HUDEP-2 (cell line): ENCODE measurements around the gene MICALL2.

Experiments
- DNase-seq, 76 experiments: peaks; one replicate each; lab custom pipeline; 2025; ENCODE audit not compliant: unreplicated experiment in 76 of 76; lab: John Stamatoyannopoulos, UW

MICALL2 gene

DNA sequence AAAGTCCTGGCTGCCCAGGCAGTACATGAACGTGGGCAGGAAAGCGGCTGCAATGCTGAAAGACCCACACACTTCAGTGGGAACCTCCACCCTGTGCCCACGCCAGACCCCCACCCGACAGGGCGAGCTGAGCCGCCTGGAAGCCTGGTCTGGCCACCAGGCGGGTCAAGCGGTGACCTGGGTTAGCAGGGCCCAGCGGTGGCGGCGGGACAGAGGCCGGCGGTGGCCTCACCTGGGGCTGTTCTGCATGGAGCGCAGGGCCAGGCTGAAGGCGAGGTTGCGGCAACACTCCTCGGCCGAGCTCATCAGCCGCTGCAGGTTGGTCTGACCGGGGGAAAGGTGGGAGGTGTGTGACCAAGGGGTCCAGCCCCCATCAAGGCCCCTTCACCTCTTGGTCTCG is 11.6 kb upstream of the MICALL2 start:
- DNase-seq, result no peak

DNA sequence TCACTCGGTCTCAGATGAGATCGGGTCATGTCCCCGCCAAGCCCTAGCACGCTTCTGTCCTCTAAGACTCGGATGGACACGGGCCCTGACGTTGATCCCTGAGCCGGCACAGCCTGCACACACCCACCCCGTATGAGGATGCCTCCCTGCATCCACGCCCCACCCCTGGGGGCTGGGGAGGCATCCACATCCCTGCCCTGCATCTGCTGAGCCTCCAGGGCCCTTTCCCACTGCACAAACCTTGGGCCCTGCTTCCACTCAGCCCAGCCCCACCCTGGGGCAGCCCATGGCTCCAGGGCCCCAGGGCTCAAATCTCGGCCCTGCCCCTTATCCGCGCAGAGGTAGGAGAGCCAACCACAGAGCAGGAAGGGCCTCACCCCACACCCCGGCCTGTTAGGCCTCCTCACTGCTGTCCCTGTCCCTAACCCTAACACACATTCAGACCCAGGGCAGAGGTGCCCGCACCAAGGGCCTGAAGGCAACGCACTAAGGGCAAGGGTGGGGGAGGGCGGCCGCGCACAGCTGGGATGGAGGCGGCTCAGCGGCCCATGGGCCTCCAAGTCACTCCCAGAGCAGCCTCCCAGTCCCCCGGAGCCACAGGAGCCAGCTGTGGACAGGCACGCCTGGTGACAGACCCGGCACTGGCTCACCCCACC is 9.5 kb upstream of the MICALL2 start:
- no peak for DNase-seq

DNA sequence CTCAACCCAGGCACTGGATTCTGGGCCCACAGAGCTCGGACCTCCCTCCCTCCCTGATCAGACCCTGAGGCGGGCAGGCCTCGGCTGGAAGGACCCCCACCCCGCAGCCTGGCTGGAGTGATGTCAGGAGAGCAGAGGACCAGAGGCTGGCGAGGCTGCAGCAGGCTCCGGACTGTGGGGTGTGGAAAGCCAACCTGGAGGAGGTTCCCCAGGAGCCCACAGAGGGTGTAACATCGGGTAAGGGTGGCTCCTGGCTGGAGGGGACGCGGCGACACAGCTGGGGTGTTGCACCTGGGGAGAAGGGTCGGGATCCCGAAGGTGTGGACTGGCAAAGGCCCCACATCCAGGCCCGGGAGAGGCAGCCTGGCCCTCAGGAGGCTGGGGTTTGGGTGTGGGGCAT is 8.9 kb upstream of the MICALL2 start:
- DNase-seq, result no peak

DNA sequence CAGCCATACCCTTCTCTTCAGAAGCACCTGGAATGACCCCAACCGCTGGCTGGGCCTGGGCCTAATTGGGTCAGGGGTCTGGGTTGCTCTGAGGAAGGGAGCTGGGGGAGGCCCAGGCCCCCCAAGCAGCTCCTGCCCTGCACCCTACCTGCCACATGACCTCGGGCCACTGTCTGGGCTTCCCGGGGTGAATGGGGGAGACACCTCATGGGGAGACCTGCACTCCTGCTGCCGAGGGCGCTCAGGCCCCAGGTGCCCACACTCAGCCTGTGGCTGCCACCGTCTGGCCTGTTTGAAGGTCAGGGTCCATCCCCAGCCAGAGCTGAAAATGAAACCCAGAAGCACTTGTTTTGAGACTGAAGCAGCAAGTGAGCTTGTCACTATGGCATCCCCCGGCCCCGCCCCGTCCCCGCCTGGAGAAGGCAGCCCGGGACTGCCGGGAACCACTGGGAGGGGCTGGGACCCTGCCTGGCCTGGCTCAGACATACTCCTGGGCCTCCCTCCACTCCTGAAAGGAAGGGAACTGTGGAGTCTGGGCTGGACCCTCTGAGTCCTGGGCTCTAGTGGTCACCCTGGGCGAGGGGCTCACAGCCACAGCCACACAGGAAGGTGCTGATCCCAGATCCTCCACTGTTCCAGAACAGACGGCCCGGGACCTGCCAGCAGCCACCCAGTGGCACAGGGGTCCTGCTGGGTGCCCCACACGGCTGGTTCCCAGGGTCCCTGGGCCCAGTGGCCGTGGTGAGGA is 7.4 kb upstream of the MICALL2 start:
- peak in 15 of 76 experiments; percentile 14 to 42 (median 26) for DNase-seq

DNA sequence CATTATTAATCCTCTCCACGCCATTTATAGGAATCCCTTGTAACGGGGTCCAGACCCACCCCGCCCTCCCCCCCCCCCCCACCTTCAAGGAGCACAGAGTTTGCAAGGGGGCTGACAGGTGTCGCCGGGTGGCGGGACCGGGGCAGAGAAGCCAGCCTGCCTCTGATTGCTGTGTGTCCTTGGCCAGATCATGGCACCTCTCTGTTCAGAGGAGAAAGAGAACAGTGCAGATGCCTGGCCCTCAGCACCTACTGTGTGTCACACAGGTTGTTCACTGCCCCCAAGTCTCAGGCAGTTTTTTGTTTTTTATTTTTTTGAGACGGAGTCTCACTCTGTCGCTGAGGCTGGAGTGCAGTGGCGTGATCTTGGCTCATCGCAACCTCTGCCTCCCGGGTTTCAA is 5.4 kb upstream of the MICALL2 start:
- DNase-seq, result no peak

DNA sequence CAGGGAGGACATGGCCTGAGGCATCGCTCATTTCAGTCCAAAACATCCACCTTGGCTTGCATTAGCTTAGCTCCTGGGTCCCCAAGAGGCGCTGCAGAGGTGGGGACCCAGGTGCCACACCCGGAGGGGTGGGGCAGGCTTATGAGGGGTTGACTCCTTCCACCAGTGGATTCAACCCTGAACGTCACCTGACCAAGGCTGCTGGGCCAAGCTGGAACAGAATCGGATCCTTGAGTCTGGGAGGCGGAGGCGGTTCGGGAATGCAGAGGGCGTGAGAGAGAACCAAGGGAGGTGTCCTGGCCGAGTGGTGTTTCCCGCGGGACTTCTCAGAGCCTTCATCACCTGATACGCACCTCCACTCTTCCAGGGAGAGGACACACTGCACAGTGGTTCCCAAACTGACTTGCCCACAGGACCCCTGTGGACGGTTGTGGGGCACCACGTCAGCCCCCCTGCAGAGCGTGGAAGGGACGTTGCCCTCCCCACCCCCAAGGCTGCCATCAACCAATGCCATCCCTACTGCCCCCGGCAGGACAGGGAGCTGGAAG is 4.5 kb upstream of the MICALL2 start:
- DNase-seq, result peak in 1 of 76 experiments; percentile 30

DNA sequence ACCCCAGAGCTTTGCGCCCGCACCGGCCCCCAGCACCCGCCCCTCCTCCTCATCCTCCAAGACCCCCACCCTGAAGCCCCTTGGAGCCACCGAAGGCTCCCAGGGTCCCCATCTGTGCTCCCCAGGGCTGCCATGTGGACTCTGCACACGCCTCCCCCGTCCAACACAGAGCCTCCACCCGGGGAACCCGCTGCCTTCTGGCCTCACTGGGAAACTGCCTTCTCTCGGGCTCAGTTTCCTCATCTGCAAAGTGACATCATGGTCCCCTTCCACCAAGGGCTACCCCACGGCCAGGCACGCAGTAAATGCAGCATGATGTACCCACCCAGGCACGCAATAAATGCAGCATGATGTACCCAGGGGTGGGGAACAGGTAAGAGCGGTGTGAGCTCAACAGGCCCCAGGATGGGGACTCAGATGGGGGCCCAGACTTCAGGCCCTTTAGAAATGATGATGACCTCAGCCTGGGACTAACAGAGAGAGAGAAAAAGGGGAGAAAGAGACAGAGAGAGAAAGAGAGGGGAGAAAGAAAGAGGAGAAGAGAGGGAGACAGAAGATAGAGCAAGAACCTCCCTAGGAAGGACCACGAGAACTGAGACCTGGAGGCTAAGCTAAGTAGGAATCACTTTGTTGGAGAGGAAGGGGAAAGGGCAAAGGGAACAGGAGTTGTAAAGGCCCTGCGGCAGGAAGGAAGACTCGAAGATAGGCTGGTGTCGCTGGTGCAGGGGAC is 2.5 kb upstream of the MICALL2 start:
- peak in 27 of 76 experiments; percentile 32 to 94 (median 49) for DNase-seq

DNA sequence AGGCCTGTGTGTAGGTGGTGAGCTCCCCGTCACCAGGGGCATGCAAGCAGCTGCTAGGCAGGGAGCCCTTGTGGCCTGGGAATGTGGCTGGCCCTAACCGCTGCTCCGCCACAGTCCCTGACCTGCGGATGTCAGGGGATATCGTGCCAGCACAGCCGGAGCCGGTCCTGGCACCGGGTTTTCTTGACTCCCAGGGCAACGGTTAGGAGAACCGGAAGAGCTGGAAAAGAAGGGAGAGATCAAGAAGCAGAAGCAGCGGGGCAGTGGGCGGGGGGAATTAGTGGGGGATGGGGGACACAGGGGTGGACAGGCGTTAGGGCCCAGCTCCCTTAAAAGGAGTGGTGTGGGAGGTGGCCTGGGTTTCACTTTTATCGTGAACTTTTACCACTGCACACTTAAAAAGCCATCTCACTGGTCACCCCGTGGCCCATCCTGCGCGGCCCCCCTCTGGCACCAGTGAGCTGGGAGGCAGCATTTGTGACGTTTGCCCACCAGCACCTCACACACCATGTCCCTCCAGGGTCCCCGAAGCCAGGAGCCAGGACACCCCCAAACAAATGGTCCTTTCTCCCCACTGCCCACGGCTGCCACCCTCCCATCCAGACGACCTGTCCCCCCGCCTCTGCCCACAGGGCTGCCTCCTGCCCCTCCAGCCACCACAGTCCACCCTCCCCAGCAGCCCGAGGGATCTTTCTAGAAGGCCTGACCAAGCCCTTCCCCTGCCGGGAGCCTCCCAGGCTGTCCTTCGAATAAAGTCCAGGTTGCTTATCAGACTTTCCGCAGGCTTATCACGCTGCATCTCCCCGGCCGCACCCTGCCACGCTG is 1.8 kb upstream of the MICALL2 start:
- peak in 73 of 76 experiments; percentile 20 to 94 (median 67) for DNase-seq

DNA sequence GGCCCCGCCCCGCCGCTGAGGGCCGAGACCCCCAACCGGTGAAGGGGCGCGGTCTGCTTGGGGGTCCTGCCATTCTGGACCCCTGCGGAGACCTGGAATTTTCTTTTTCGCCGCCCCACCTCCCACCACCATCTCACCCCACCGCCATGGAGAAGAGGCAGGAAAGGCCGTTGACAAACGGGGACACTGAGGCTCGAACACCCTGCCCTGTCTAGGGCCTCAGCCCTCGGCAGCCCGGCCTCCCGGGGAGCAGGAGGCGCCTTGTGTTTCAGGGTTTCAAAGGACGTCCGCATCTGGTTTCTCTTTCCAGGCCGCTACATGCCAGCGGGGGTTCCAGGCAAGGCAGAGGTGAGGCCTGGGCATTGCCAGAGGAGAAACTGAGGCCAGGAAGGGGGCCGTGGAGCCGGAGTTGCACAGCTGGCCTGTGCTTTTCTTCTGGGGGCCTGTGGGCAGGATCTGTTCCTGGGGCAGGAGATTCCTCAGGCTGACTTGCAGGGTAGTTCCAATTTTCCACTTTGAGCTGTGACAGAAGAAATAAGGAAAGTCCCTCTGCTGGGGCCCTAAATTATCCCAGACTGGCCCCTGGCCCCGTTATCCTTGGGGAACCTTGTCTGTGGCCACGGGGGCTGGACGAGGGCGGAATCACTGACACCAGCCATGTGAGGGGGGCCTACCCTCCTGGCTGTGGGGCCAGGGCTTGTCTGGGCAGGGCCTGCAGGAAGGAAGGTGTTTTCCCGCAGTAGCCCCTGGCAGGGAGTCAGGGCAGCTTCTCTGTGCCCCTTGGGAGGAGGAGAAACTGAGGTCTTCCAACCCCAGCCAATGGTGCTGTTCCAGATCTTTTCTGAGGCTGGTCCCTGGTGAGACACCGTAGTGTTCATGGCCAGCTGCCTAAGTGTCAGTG is 900 bp upstream of the MICALL2 start:
- DNase-seq, result peak in 17 of 76 experiments; percentile 44 to 95 (median 58)

DNA sequence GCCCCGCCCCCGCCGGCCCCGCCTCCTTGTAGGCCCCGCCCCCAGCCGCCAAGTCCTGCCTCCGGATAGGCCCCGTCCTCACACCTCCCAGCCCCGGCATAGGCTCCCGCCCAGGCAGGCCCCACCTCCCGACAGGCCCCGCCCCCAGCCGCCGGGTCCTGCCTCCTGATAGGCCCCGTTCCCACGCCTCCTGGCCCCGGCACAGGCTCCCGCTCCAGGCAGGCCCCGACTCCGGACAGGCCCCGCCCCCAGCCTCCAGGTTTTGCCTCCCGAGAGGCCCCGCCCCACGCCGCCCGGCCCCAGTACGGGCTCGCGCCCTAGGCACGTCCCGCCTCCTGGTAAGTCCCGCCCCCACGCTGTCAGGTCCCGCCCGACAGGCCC is 232 bp upstream of the MICALL2 start:
- DNase-seq, result peak; percentile 79 to 100 (median 99)

DNA sequence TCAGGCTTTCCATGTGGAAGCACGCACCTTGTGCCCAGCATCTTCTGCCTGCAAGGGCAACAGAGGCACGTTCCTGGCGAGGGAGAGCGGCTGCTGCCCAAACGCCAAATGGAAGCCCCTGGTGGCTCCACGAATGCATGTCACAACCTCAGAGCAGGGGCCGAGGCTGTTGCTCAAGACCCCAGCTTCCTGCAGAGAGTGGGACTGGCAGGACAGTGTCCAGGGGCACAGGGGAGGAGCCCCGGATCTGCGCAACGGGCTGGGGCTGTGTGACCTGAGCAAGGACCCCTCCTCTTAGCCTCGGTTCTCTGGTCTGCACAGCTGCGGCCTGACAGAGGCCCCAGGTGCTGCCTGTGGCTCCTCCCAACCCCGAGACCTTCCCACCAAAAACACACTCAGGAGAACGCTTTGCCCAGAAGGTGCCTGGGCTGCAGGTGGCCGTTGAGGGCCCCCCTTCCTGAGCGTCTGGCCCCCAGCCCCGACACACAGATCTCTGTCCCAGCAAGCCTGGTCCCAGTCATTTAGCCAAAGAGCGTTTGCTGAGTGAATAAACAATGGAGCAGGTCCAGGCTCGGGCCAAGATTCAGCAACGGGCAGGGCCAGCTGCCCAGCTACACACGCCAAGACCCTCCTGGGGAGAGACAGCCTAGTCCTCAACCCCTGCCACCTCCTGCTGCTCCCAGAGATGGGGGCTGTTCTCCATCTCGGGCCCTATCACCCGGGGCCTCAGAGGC is 1.2 kb downstream of the MICALL2 start:
- DNase-seq, result peak in 8 of 76 experiments; percentile 18 to 51 (median 40)

DNA sequence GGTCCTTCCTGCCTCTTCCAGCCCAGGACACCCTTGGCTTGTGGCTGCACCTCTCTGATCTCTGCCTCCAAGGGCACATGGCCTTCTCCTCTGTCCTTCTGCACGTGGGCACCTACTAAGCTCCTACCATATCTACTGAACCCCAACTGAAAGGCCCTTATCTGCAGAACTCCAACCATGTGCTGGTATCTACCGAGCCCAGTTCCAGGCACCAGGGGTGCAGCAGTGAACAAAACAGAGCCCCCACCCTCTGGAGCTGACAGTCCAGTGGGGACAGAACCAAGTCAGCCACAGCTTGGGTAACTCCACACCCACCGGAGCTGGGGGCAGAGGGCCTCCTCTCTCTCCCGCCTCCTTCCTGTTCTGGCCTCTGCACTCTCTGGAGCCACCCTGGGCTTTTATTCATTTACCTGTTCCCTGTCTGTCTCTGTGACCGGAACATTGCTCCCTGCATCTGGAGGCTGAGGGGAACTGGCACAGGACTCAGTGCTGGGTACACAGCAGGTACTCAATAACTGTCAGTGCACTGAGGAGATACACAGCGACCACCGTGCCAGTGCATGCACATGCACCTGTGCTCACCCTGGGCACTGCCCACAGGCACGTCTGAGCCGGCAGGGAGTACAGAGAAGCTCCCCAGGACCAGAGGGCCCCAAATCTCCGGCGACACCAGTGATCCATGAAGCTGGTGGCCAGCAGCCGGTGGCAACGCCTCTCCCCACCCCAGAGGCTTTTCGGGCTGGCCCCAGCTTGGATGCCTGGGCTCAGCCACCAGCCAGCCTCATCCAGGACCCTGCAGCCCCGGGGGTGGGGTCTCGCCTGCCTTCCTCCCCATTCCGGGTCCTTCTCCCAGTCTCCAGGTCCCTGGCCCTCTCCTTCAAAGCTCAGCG is 2.0 kb downstream of the MICALL2 start:
- DNase-seq, result peak in 75 of 76 experiments; percentile 48 to 98 (median 91)

DNA sequence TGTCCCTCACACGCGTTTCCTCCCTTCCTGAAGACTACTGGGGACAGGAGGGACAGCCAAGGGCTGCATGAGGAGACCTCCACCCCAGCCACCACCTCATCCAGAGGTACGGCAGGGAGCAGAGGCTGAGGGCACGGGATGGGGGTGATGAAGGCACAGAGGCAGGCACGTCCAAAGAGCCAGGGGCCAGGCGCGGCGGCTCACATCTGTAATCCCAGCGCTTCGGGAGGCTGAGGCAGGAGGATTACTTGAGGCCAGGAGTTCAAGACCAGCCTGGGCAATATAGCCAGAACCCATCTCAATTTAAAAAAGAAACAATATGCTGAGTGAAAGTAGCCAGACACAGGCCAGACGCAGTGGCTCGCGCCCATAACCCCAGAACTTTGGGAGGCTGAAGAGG is 3.3 kb downstream of the MICALL2 start:
- DNase-seq, result no peak

DNA sequence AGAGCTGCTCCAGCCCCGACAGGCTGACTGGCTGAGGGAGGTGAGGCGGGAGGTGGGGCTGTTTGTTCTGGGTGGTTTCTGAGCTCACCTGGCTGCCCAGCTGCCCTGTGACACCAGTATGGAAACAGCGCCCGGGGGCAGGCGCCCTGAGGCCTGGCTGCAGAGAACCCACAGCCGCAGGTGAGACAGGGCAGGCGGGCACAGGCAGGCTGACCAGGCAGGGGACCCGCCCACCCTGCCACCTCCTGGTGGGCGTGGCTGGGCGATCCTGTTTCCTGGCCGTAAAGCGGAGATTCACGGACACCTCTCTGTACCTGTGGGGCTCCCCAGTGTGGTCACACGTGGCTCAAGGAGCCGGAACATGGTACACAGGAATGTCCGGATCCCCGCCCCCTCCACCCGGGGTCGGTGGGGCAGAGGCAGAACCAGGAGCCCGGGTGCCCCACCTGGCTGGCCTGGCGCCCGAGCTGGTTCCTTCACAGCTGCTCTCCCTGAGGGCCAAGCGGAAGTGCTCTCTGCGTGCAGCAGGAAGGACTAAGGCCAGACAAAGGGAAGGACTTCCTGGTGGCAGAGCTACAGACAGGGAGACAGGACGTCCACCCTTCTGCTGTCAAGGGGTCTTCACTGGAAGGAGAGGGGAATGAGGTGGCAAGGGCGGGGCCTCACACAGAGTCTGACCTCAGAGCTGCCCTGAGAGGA is 3.9 kb downstream of the MICALL2 start:
- no peak for DNase-seq

DNA sequence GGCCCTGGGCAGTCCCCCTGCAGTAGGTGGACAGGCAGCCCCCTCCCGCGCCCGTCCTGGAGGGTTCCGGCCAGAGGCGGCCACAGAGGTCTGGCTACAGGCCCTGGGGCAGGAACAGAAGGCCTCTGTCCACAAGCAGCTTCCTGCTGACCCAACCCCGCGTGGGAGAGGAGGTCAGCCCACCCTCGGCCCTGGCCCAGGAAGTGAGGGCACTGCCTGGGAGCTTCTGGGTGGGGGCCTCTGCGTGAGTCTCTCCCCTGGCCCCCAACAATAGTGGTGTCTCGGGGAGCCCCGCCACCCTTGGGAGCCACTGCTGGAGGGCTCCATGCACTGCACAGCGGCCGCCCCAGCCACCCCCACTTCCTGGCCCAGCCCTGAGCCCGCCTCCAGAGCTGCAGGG is 4.7 kb downstream of the MICALL2 start:
- no peak for DNase-seq

DNA sequence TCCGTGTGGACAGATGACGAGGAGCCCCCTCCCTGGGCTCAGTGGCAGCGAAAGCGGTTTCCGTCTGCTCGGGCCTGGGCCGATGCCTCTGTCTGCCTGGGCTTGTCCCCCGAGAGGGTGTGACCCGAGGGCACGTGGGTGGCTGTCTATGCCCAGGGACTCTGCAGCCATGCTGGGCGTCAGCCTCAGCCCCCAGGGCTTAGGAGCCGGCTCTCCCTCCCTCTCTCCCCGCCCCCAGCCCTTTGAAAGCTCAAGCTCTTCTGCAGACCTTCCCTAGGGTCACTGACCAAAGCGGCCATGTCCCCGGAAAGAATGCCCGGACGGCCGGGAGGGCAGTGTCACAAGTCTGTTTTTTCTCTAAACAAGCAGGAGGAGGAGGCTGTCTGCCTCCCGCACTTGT is 7.1 kb downstream of the MICALL2 start:
- no peak for DNase-seq

DNA sequence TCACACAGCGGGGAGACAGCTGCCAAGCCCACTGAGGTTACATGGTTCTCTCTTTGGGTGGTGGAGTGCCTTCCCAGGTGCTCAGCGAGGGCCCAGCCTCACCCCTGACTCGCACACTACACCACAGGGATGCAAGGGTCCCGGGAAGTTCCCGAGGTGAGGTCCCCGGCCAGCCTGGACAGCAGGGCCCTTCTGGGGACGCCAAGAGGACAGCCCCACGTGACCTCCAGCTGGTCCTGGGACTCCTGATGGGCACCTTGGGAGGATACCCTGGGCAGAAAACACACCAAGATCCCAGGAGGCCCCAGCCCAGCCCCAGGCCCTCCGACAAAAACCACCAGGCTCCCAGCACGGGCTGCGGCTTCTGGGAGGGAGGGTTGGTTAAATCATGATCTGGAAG is 8.3 kb downstream of the MICALL2 start:
- DNase-seq, result no peak
